GM18526 (cell line): ENCODE measurements around the gene CD59.

ENCODE experiments used
- POLR2A ChIP-seq: IDR thresholded peaks from 3 replicates; pipeline ENCODE4 v1.6.1; 2011; ENCODE audit not compliant: insufficient read length; ENCODE audit errors: extremely low read depth

The CD59 gene

GRCh38 chr11:33690290-33691065 is 45.7 kb downstream of the CD59 start:
- no peak for TF ChIP-seq POLR2A

- TF ChIP-seq POLR2A = no peak
These were observed 46.7 kb downstream of the CD59 start for GRCh38 chr11:33689501-33689900.

GRCh38 chr11:33689085-33689484 is 47.1 kb downstream of the CD59 start:
- no peak for TF ChIP-seq POLR2A

GRCh38 chr11:33687733-33688479 is 48.3 kb downstream of the CD59 start:
- TF ChIP-seq POLR2A = no peak

- TF ChIP-seq POLR2A = no peak
These were observed 51.1 kb downstream of the CD59 start for GRCh38 chr11:33685082-33685481.

- TF ChIP-seq POLR2A = no peak
These were observed 52.1 kb downstream of the CD59 start for GRCh38 chr11:33684003-33684706.

GRCh38 chr11:33682446-33682845 is 53.8 kb downstream of the CD59 start:
- no peak for TF ChIP-seq POLR2A

GRCh38 chr11:33682019-33682418 is 54.2 kb downstream of the CD59 start:
- TF ChIP-seq POLR2A = no peak

GRCh38 chr11:33674035-33674814 is 62.0 kb downstream of the CD59 start:
- no peak for TF ChIP-seq POLR2A

- TF ChIP-seq POLR2A = no peak
These were observed 64.0 kb downstream of the CD59 start for GRCh38 chr11:33672273-33672672.

- TF ChIP-seq POLR2A = no peak
These were observed 65.8 kb downstream of the CD59 start for GRCh38 chr11:33670250-33671011.

GRCh38 chr11:33669598-33670249 is 66.5 kb downstream of the CD59 start:
- TF ChIP-seq POLR2A = no peak

GRCh38 chr11:33668951-33669596 is 67.1 kb downstream of the CD59 start:
- no peak for TF ChIP-seq POLR2A
